ENCODE results near the gene MRPL53.
"Not testable (repeated sequence)": the region's sequence is repeated elsewhere in the genome, so short reads cannot be mapped to it uniquely, and the experiment has no call there.

Gene MRPL53

DNA sequence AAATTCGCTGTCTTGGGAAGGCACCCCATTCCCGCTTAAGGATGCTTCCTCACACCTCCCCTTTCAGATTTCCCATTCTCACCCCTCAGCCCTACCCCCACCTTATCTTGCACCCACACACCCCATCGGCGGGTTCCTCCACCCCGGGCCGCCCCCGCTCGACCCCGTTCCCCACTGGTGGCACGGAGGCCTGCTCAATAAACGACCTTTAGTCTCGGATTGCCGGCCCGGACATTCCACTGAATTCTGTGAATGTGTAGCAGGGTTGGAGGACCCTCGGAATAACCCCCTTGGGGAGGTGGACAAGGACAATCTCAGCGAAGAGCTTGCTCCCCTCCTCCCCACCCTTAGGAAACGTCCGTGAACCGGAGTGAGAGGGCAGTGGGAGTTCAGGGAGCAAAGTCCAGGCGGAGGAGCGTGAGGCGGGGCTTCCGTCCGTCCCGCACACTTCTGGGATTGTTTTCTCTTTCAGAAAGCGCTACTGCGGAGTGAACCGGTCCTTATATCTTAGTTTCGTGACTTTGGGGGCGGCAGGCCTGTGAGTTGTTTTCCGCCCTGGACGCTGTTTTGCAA is 29.8 kb upstream of the MRPL53 start:
- peak; percentile 65 for DNase-seq (ENCODE audit: low spot score)

DNA sequence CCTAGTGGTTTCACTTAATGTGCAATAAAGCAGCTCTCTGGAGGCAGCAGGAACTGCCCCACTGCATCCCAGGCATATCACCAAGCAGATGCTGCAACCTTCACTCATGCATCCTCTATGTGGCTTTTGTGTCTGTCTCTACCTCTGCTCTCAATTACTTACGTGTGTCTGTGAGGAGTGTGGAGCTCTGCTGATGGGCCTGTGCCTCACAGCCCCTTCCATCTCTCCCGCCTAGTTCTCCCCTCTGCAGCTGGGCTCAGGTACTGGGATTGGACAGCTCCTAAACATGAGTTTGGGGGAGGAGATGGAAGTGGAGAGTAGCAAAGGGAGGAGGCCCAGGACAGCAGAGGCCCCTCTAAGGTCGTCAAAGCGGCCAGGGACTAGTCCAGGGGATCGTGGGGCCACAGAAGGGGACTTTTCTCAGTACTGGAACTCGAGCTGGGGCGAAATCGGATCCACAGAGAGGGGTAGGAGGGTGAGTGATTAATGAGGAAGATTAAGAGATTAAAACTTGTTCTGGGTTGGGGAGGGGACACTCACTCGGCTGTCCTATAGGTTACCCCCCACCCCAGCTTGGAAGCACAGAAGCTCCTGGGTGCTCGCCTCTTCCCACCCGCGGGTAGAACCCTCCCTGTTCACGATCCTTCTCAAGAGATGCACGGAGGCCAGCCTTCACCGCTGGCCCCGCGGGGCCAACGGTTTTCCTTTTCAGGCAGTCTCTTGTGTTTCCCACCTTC is 29.0 kb upstream of the MRPL53 start:
- no peak for DNase-seq (ENCODE audit: low spot score)

DNA sequence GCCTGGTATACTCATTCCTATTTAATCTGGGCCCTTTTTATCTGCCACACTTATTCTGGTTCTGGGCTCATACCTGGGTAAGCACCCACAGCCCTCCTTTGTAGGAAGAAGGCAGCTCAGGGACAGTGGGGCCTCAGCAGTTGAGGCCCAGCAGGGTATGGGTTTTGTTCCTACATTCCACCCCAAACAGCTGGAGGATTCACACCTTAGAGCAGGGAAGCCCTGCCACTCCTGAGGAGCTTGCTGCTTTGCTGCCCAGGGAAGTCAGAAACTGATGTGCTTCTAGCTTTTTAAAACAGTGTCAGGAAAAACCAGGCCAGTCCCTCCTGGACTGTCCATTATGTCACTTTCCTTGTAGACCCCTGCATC is 28.1 kb upstream of the MRPL53 start:
- DNase-seq (ENCODE audit: low spot score): no peak

DNA sequence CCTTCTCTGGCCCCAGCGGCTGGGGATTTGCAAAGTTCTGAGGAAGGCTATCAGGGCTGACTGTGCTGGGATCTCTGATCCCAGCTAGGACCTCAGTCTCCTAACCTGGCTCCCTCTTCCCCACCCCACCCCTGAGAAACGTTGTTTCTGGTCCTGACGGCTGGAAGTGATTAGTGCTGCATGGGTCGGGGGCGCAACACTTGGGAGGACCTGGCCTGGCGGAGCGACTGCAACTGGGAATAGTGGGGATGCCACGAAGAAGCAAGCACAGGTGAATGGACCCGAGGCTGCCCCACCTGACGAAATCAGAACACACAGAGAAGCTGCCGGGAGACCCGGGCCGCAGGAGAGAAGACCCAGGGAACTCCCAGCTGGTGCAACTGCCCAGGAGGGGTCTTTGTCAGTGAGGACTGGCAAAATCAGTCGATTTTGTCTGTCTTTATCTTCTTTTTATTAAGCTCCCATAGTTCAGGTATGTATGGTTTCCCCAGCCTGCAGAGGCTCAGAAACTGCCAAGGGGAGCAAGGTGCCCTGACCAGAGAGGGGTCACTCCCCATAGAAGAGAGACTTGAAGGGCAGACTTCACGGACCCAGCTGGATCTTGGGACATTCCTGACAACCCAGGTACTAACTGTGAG is 27.6 kb upstream of the MRPL53 start:
- DNase-seq (ENCODE audit: low spot score): no peak

DNA sequence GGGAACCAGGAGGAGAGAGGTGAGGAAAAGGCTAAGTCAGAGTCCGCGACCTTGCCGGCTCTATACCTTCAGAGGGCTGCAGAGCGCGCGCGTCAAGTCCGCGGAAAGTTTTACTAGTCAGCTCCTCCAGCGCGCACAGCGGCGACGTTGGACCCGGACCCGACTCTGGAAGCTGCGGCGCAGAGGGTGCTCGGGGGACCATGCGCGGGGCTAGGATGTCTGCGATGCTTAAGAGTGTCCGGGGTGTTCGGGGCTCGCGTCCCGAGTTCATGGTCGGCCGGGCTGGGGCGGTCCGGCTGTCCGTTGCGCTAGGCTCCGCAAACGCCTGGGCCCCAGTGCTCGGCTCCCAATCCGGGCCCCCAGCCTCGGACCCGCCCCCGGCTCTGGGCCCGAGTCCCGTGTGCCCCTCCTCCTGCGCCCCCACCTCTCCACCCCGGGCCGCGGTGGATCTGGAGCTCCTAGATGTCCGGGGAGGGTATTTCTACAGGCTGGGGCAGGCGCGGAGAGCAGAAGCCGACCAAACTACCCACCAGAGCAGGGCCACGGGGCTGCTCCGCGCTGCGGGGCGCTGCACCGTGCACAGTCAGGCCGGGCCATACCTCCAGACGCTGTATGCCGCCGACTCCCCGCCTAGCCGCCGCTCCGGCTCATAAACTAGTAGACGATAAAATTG is 26.9 kb upstream of the MRPL53 start, which contains the start of gene LBX2:
LBX2 (minus strand) TSS at position 337 of the 673 bp plus-strand sequence; CDS start at position 271, 66 bp downstream.
- no peak for DNase-seq (ENCODE audit: low spot score)

DNA sequence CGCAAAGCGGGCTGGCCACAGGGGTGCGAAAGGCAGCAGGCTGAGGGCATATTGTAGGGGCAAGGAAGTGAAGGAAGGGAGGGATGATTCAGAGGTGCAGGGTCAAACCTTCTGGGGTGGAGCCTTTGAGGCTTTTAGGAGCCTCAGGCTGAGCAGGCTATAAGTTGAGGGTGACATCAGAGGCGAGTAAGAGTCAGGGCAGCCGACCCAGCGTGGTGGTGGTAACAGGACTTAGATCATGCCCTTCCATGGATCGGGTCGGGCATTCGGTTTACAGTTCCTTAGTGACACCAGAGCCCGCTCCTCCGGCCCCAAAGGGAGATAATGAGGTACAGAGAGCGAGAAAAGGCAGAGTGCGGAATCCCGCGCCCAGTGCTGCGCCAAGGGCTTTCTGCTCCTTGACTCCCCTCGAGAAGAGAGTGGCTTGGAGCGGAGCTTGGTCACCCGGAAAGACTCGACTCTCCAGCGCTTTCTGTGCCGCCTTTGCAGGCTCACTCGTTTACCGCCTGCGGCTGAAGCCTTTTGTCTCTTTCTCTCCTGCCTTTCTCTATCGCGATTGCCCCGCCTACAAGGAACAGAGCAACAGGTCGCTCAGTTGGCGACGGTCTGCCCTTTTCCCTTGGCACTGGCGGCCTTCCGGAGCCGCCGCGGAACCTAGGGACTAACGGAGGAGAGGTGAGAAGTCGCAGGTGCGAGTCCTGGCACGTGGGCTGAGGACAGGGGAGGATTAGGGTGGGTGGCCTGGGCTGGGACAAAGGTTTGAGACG is 26.2 kb upstream of the MRPL53 start:
- no peak for DNase-seq (ENCODE audit: low spot score)

DNA sequence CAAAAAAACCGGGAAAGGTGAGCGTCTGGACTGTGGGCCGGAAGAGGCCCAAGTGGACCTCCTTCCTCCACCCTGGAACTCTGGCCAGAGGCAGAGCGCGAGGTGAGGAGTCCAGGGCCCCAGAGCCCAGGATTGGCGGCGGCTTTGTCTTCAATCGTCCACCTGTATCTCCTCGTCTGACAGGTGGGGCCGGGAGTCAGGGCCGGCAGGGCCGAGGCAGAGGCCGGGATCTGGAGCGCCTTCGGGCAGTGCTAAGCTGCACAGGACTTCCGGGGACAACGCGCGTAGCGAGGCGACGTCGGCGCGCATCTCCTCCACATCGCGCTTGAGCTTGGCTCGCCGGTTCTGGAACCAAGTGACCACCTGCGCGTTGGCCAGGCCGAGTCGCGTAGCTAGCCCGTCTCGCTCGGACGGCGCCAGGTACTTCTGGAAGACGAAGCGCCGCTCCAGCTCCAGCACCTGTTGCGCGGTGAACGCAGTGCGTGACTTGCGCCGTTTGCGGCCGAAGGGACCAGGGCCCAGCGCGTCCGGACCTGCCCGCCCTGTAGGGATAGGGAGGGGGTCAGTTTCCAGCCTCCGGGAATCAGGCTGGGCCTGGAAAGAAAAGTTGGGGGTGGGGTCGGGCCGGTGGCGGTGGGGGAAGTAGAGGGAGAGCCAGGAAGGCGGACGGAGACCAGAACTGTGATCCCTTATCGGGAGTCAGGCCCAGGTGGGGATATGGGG is 25.5 kb upstream of the MRPL53 start:
- DNase-seq (ENCODE audit: low spot score): no peak

DNA sequence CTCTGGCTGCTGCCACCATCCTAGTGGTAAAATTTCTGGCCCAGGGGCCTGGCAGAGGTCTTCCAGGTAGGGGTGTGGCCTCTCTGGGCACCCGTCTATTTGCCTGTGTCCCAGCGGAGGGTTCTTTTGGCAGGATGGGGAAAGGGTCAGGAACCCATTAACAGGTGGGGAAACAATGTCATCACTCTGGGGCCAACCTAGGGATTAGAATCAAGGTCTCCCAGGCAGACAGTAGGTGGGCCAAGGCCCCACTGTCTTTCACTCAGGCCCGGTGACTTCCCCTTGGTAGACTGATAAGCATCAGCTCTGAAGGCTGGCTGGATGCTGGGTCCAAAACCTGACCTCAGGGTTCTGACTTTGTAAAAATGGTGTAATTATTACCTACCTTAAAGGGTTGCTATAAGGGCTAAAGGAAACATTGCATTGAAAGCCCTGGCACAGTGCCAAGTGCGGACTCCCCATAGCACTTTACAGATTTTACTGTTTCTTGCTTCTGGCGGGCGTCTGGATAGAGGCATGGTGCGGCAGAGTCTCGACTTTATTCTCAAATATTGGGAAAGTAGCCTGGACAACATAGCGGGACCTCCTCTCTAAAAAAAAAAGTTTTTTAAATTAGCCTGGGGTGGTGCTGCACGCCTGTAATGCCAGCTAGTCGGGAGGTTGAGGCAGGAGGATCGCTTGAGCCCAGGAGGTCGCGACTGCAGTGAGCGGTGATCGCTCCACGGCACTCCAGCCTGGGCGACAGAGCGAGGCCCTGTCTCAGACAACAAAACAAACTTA is 24.7 kb upstream of the MRPL53 start:
- no peak for DNase-seq (ENCODE audit: low spot score)

DNA sequence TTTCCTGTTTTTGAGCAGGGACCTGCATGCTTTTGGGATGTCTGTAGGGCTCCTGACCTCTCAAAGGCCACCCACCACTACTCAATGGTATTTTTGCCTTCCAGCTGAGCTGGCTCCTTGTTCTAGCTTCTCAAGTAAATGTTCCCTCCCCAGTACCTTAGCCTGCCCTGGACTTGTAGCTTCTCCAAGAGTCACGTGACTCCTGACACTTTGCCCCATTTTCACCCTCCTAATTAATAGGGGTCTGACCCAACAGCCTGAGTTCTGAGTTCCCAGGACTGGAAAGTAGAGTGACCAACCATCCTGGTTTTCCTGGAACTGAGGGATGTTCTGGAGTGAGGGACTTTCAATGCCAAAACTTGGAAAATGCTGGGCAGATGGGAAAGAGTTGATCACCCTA is 23.0 kb upstream of the MRPL53 start:
- no peak for DNase-seq (ENCODE audit: low spot score)

DNA sequence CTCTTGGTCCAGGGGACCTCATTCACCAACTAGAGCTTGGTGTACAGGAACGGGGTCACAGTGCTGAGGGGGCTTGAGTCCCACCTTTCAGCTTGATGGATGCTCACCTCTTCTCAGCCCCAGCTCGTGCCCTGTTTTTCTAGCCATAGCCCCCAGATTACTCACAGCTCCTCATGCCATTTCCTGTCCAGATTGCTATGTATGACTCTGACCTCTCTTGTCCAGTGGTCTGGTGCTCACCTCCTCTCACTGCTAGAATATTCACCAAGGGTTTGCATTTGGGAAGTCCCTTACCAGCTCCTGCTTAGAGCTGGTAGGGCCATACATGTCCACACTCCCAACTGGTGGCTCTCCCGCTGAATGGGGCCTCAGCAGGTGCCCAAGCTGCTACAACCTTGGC is 21.1 kb upstream of the MRPL53 start:
- DNase-seq (ENCODE audit: low spot score): no peak

DNA sequence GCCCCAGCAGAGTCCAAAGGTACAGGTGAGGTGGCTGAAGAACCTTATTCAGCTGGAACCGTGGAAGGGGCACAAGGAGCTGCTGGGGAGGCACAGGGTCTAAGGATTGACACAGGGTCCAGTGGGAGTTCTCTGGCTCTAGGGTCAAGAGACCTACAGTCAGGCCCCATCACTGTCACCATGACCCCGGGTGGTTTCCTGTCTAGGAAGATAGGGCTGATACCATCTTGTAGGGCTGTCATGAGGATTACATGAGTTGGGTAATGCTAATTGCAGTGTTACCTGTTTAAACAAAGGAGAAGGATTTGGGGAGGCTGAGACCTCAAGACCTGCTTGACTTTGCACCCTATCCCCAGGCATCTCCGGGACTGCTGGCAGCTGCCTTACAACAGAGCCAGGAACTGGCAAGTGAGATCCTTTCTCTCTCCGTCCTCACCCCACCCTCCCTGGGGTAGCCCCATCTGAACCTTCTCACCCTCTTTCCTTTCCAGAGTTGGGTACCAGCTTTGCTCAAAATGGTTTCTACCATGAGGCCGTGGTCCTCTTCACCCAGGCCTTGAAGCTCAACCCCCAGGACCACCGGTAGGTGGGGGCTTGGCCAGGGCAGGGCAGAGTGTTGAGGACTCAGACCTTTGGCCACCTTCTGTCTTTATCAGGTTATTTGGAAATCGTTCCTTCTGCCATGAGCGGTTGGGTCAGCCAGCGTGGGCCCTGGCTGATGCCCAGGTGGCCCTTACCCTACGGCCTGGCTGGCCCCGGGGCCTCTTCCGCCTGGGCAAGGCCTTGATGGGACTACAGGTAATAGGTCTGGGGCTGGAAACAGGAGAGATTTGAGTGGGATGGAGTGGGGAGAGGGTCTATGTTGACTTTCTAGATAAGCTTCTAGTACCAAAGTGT is 19.4 kb upstream of the MRPL53 start:
- no peak for DNase-seq (ENCODE audit: low spot score)

DNA sequence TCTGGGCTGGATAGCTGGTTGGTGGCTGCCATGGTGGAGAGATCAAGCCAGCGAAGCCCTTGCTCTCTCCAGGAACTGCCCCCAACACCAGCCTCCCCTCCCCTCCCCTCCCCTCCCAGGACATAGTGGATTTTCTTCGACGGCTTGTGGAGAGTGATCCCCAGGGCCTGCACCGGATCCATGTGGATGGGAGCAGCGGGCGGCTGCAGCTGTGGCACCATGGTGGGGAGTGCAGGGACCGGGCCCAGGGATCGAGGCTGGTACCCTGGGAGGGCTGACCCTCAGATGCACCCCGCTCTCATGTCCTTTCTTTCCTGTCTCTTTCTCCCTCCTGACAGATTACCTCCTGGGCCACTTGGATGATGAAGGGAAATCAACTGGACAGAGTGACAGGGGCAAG is 17.4 kb upstream of the MRPL53 start:
- no peak for DNase-seq (ENCODE audit: low spot score)

DNA sequence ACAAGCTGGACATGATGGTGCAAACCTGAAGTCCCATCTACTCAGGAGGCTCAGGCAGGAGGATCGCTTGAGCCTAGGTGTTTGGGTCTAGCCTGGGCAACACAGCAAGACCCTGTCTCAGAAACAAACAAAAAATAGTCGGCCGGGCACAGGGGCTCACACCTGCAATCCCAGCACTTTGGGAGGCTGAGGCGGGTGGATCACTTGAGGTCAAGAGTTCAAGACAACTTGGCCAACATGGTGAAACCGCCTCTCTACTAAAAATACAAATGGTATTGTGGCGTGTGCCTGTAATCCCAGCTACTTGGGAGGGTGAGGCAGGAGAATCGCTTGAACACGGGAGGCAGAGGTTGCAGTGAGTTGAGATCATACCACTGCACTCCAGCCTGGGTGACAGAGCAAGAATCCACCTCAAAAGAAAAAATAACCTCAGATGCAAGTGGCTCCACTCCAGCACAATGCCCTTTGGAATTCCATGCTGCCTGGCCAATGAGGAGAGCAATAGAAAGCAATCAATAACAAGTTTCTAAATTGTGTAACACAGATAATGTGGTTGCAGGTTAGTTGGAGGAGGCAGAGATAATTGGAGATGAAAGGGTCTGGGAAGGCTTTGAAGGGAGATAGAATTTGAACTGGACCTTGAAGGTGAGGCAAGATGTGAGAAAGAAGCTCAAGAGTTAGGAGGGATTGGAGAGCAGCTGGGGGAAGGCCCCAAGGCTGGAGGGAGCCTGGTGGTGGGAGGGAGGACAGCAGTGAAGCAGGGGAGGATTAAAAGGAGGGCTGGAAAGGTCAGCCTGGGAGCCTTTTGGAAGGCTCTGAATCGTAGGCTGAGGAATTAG is 16.4 kb upstream of the MRPL53 start:
- DNase-seq (ENCODE audit: low spot score): no peak

DNA sequence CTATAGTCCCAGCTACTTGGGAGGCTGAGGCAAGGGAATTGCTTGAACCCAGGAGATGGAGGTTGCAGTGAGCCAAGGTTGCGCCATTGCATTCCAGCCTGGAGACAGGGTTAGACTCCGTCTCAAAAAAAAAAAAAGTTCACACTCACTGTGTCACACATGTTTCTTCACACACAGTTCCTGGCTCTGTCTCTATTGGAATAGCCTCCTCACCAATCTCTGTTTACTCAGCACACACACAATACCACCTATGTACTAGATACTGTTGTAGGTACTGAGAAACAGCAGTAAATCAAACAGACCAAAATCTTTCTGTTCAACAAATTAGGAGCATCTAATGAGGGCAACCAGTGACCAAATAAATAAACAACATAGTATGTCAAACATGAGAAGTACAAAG is 13.7 kb upstream of the MRPL53 start:
- no peak for DNase-seq (ENCODE audit: low spot score)

DNA sequence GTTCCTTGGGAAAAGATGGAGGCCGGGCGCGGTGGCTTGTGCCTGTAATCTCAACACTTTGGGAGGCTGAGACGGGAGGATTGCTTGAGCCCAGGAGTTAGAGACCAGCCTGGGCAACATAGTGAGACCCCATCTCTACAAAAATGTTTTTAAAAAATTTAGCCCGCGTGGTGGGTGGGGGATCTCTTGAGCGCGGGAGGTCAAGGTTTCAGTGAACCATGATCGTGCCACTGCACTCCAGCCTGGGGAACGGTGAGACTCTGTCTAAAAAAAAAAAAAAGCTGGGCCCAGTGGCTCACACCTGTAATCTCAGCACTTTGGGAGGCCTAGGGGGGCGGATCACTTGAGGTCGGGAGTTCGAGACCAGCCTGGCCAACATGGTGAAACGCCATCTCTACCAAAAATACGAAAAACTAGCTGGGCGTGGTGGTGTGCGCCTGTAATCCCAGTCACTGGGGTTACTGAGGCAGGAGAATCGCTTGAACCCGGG is 11.2 kb upstream of the MRPL53 start:
- not testable (repeated sequence) for DNase-seq (ENCODE audit: low spot score)

DNA sequence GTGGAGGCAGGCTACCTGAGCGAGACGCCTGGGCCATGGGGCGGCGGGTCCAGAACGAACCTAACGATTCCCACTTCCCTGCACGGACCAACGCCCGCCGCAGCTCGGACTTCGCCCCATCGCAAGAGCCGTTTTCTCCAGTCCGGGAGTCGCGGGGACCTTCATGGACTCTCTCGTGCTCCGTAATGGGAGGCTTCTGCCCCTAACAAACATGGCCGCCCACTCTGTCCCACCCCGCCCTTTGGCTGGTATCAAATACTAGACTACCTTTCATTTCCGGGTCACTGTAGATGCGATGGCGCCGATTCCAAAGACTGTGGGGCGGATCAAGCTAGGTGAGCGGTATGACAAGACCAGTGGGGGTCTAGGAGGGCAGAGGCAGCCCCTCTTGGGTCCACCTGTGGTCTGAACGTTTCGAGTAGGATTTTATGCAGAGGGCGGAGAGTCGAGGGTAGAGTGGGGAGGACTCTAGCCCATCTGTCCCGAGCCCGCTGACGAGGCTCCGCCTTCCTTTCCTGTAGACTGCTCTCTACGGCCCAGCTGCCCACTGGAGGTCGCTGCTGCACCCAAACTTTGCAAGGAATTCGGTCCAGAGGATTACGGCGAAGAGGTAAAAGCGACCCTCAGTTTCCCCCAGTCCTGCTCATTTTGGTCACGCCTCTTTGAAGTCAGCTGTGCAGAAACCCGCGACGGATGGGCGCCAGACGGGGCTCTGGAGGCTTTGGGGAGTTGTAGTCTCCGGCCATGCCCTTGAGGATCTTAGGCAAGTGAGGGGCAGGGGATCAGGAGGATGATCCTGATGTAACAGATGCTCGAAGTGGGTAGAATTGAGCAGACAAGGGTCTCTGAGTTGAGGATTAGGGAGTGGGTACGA is 10.6 kb upstream of the MRPL53 start, which contains the start of the genes CCDC142 and TTC31:
CCDC142 (minus strand) TSS at position 198 of the 874 bp plus-strand sequence; CDS start at position 37, 161 bp downstream.
TTC31 (plus strand) TSS at position 281 of the 874 bp plus-strand sequence; CDS start at position 296, 15 bp downstream.
- peak; percentile 93 for DNase-seq (ENCODE audit: low spot score)
